GM23338 (cell line): Measurements from ENCODE around the gene GRID2.

Experiments
- CTCF ChIP-seq, 2 experiments: fragments of 200-600 bp in 1 of 2; sonication (generic) in 1 of 2; conservative IDR thresholded peaks; 2 replicates each; pipeline versions ENCODE4 v1.5.1 to v1.6.1; 2016 to 2017; ENCODE audit warnings: antibody characterized with exemption in 2 of 2, low read depth in 2 of 2, mild to moderate bottlenecking in 2 of 2, moderate library complexity in 1 of 2
- EZH2 ChIP-seq: fragments of 200-600 bp; sonication (generic); IDR thresholded peaks from one replicate; pipeline ENCODE4 v1.8.0; 2017; ENCODE audit warnings: antibody characterized with exemption, mild to moderate bottlenecking, low read depth; ENCODE audit not compliant: unreplicated experiment
- EZH2phosphoT487 ChIP-seq: fragments of 200-600 bp; sonication (generic); IDR thresholded peaks from one replicate; pipeline ENCODE4 v1.8.1; 2018; ENCODE audit warnings: antibody characterized with exemption; ENCODE audit not compliant: unreplicated experiment
- JUNB ChIP-seq: IDR thresholded peaks from one replicate; pipeline ENCODE4 v1.6.1; 2016; ENCODE audit warnings: antibody characterized with exemption; ENCODE audit not compliant: unreplicated experiment
- NANOG ChIP-seq: IDR thresholded peaks from 2 replicates; pipeline ENCODE4 v1.6.1; 2016; ENCODE audit warnings: antibody characterized with exemption, borderline replicate concordance
- POLR2AphosphoS5 ChIP-seq: IDR thresholded peaks from 2 replicates; pipeline ENCODE4 v1.6.1; 2016; ENCODE audit warnings: antibody characterized with exemption, low read depth
- TF ChIP-seq, protein P1 (sequence below): IDR thresholded peaks from one replicate; pipeline ENCODE4 v1.6.1; 2018; ENCODE audit warnings: antibody characterized with exemption; ENCODE audit not compliant: unreplicated experiment

DNA sequence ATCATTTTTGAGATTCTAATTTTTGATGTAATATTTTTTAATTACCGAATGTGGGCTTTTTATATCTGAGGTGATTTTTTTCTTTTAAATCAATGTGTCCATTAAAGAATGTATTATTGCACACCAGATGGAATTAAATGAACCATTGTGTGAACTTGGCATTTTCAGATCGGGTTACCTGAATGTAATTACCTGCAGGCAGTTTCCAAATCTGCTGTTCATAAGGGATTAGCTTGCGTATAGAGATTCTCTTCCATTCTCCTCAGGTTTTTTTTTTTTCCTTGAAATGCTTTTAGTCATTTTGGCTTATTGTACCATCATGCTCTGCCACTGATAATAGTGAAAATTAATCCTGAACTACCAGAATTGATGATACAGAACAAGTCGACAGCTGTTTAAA is 1013.3 kb downstream of the GRID2 start:
- TF ChIP-seq CTCF (conservative IDR thresholded peaks at IDR 0.05; ENCODE audit: low read depth in 2 of 2) (no peak), EZH2 (no peak), POLR2AphosphoS5 (no peak), EZH2phosphoT487 (no peak), JUNB (no peak), NANOG (no peak)
- TF ChIP-seq, protein P1, sequence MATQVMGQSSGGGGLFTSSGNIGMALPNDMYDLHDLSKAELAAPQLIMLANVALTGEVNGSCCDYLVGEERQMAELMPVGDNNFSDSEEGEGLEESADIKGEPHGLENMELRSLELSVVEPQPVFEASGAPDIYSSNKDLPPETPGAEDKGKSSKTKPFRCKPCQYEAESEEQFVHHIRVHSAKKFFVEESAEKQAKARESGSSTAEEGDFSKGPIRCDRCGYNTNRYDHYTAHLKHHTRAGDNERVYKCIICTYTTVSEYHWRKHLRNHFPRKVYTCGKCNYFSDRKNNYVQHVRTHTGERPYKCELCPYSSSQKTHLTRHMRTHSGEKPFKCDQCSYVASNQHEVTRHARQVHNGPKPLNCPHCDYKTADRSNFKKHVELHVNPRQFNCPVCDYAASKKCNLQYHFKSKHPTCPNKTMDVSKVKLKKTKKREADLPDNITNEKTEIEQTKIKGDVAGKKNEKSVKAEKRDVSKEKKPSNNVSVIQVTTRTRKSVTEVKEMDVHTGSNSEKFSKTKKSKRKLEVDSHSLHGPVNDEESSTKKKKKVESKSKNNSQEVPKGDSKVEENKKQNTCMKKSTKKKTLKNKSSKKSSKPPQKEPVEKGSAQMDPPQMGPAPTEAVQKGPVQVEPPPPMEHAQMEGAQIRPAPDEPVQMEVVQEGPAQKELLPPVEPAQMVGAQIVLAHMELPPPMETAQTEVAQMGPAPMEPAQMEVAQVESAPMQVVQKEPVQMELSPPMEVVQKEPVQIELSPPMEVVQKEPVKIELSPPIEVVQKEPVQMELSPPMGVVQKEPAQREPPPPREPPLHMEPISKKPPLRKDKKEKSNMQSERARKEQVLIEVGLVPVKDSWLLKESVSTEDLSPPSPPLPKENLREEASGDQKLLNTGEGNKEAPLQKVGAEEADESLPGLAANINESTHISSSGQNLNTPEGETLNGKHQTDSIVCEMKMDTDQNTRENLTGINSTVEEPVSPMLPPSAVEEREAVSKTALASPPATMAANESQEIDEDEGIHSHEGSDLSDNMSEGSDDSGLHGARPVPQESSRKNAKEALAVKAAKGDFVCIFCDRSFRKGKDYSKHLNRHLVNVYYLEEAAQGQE = no peak
